NCI-H446 (cell line): ENCODE measurements around the gene EVA1C.
A peak's percentile ranks its signal among the peaks of the same experiment; 100 is the strongest.
"Not testable (repeated sequence)": the region's sequence is repeated elsewhere in the genome, so short reads cannot be mapped to it uniquely, and the experiment has no call there.

Source experiments
- DNase-seq, 2 experiments: peaks; one replicate each; lab custom pipeline; 2025; lab: John Stamatoyannopoulos, UW

EVA1C gene

GRCh38 chr21:32390537-32391224 is 21.8 kb upstream of the EVA1C start:
- not testable (repeated sequence) for DNase-seq

GRCh38 chr21:32391755-32392154 is 20.8 kb upstream of the EVA1C start:
- no peak for DNase-seq

- DNase-seq, result peak in 1 of 2 experiments; percentile 26
Observed at GRCh38 chr21:32392299-32392879, 20.1 kb upstream of the EVA1C start.

GRCh38 chr21:32392880-32393676 is 19.4 kb upstream of the EVA1C start, which contains the start of gene URB1:
Gene URB1, minus strand, starts transcription at chr21:32393012. Its CDS starts 102 bp downstream, at chr21:32392910.
- DNase-seq, result peak; percentile 72 to 91

GRCh38 chr21:32393677-32394001 is 18.9 kb upstream of the EVA1C start:
- DNase-seq, result no peak

GRCh38 chr21:32403201-32403777 is 9.2 kb upstream of the EVA1C start:
- peak; percentile 51 to 74 for DNase-seq

- no peak for DNase-seq
Observed at GRCh38 chr21:32406405-32406804, 6.1 kb upstream of the EVA1C start.

- no peak for DNase-seq
Observed at GRCh38 chr21:32410291-32410690, 2.2 kb upstream of the EVA1C start.

GRCh38 chr21:32410916-32411315 is 1.6 kb upstream of the EVA1C start:
- DNase-seq, result no peak

GRCh38 chr21:32411350-32412161 is 950 bp upstream of the EVA1C start:
- DNase-seq, result peak in 1 of 2 experiments; percentile 43

- no peak for DNase-seq
Observed at GRCh38 chr21:32413015-32413504, 554 bp downstream of the EVA1C start.

- no peak for DNase-seq
Observed at GRCh38 chr21:32413697-32414578, 1.4 kb downstream of the EVA1C start.

- no peak for DNase-seq
Observed at GRCh38 chr21:32414579-32415358, 2.3 kb downstream of the EVA1C start.

GRCh38 chr21:32415451-32416398 is 3.2 kb downstream of the EVA1C start:
- no peak for DNase-seq

GRCh38 chr21:32418146-32418545 is 5.6 kb downstream of the EVA1C start:
- DNase-seq, result no peak

GRCh38 chr21:32422064-32422463 is 9.6 kb downstream of the EVA1C start:
- DNase-seq, result no peak

- DNase-seq, result no peak
Observed at GRCh38 chr21:32423320-32424190, 11.0 kb downstream of the EVA1C start.

- no peak for DNase-seq
Observed at GRCh38 chr21:32424191-32424535, 11.7 kb downstream of the EVA1C start.
